ENCODE measurements around the gene BRME1.

BRME1 gene

DNA sequence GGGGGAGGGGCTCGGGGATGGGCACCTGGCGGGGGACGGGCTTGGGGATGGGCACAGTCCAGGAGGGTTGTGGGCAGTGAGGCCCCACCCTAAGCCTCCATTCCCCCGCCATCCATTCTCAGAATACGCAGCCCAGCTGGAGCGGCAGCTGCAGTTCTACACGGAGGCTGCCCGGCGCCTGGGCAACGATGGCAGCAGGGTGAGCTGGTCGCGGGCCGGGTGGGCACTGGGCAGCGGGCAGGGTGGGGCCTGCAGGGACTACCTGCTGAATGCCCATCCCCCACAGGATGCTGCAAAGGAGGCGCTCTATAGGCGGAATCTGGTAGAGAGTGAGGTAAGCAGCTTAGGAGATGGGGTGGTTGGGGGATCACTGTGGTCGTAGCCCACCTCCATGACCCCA lies 24.0 kb upstream of the BRME1 start:
- H3K4me1 ChIP-seq (ENCODE audit: control insufficient read depth, low read length): no peaks in the 10 kb centered on the region
- no peaks in the 10 kb centered on the region for H4K20me1 ChIP-seq (ENCODE audit: control insufficient read depth, insufficient read depth, low read depth, low read length)
- no peak overlapping the region for H3K4me2 ChIP-seq (ENCODE audit: low read length)
- H3K9me2 ChIP-seq (replicated peaks; ENCODE audit: control insufficient read depth, low read length): no peaks in the 10 kb centered on the region
- no peak for TF ChIP-seq EZH2phosphoT487 (IDR thresholded peaks at IDR 0.05; ENCODE audit: borderline replicate concordance, low read length)
- no peak for TF ChIP-seq CTCF (IDR thresholded peaks at IDR 0.05; ENCODE audit: low read depth, low read length, poor library complexity, severe bottlenecking)
- peaks cover 23% of the 10 kb centered on the region for H3K36me3 ChIP-seq (ENCODE audit: control insufficient read depth, low read length)
- H3F3A ChIP-seq (ENCODE audit: control insufficient read depth, insufficient read depth): no peaks in the 10 kb centered on the region
- H3K9me3 ChIP-seq (ENCODE audit: control insufficient read depth, insufficient read depth, low read length): no peaks in the 10 kb centered on the region
- no peak overlapping the region for H3K4me3 ChIP-seq (ENCODE audit: low read length)
- no peaks in the 10 kb centered on the region for H3K79me2 ChIP-seq (ENCODE audit: control insufficient read depth, low read length)
- H3K27me3 ChIP-seq (ENCODE audit: control insufficient read depth, low read length): no peaks in the 10 kb centered on the region
- H3K27ac ChIP-seq (ENCODE audit: low read depth, low read length): no peak overlapping the region

DNA sequence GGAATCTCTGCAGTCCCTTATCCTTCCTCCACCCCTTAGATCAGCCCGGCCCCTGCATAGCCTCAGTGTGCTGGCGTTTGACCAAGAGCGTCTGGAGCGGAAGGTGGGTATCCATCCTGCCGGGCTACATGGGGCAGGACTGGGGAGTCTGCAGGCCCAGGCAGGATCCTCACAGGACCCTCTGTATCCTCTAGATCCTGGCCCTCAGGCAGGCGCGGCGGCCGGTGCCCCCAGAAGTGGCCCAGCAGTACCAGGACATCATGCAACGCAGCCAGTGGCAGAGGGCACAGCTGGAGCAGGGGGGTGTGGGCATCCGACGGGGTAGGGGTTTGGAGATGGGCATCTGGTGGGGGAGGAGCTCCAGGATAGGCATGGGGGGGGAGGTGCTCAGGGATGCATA lies 23.4 kb upstream of the BRME1 start:
- Histone ChIP-seq H3K27me3 (ENCODE audit: control insufficient read depth, low read length) (no peaks in the 10 kb centered on the region), H4K20me1 (ENCODE audit: control insufficient read depth, insufficient read depth, low read depth, low read length) (no peaks in the 10 kb centered on the region), H3K27ac (ENCODE audit: low read depth, low read length) (no peak overlapping the region), H3F3A (ENCODE audit: control insufficient read depth, insufficient read depth) (no peaks in the 10 kb centered on the region), H3K4me2 (ENCODE audit: low read length) (no peak overlapping the region), H3K36me3 (ENCODE audit: control insufficient read depth, low read length) (peaks cover 28% of the 10 kb centered on the region), H3K4me1 (ENCODE audit: control insufficient read depth, low read length) (no peaks in the 10 kb centered on the region), H3K9me2 (replicated peaks; ENCODE audit: control insufficient read depth, low read length) (no peaks in the 10 kb centered on the region), H3K79me2 (ENCODE audit: control insufficient read depth, low read length) (no peaks in the 10 kb centered on the region), H3K4me3 (ENCODE audit: low read length) (no peak overlapping the region), H3K9me3 (ENCODE audit: control insufficient read depth, insufficient read depth, low read length) (no peaks in the 10 kb centered on the region)
- TF ChIP-seq CTCF (IDR thresholded peaks at IDR 0.05; ENCODE audit: low read depth, low read length, poor library complexity, severe bottlenecking): no peak
- TF ChIP-seq EZH2phosphoT487 (IDR thresholded peaks at IDR 0.05; ENCODE audit: borderline replicate concordance, low read length): no peak

- TF ChIP-seq EZH2phosphoT487 (IDR thresholded peaks at IDR 0.05; ENCODE audit: borderline replicate concordance, low read length): no peak
- Histone ChIP-seq H3K4me3 (ENCODE audit: low read length) (no peak overlapping the region), H4K20me1 (ENCODE audit: control insufficient read depth, insufficient read depth, low read depth, low read length) (no peaks in the 10 kb centered on the region), H3K36me3 (ENCODE audit: control insufficient read depth, low read length) (peaks cover 46% of the 10 kb centered on the region), H3K4me2 (ENCODE audit: low read length) (no peak overlapping the region), H3K79me2 (ENCODE audit: control insufficient read depth, low read length) (no peaks in the 10 kb centered on the region), H3F3A (ENCODE audit: control insufficient read depth, insufficient read depth) (no peaks in the 10 kb centered on the region), H3K27ac (ENCODE audit: low read depth, low read length) (no peak overlapping the region), H3K4me1 (ENCODE audit: control insufficient read depth, low read length) (no peaks in the 10 kb centered on the region), H3K9me2 (replicated peaks; ENCODE audit: control insufficient read depth, low read length) (no peaks in the 10 kb centered on the region), H3K9me3 (ENCODE audit: control insufficient read depth, insufficient read depth, low read length) (no peaks in the 10 kb centered on the region), H3K27me3 (ENCODE audit: control insufficient read depth, low read length) (no peaks in the 10 kb centered on the region)
Observed at GRCh38 chr19:13926715-13927114, 20.8 kb upstream of the BRME1 start.

DNA sequence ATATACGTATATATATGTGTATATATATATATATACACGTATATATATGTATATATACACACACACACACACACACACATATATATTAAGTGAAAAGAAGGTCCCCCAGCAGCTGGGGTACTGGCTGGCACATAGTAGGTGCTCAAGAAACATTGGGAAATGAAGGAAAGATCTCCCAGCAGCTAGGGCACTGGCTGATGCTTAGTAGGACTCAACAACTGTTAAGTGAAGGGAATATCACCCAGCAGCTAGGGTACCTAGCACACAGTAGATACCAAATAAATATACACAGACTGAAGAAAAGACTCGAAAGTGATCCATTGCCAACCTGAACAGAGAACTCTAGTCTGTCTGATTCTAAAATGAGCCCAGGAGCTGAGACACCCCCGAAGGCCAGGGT lies 20.1 kb upstream of the BRME1 start:
- no peaks in the 10 kb centered on the region for H3K79me2 ChIP-seq (ENCODE audit: control insufficient read depth, low read length)
- no peaks in the 10 kb centered on the region for H4K20me1 ChIP-seq (ENCODE audit: control insufficient read depth, insufficient read depth, low read depth, low read length)
- TF ChIP-seq EZH2phosphoT487 (IDR thresholded peaks at IDR 0.05; ENCODE audit: borderline replicate concordance, low read length) (no peak), CTCF (IDR thresholded peaks at IDR 0.05; ENCODE audit: low read depth, low read length, poor library complexity, severe bottlenecking) (no peak)
- H3K4me1 ChIP-seq (ENCODE audit: control insufficient read depth, low read length): peaks cover 4% of the 10 kb centered on the region
- no peak overlapping the region for H3K4me3 ChIP-seq (ENCODE audit: low read length)
- peaks cover 4% of the 10 kb centered on the region; the same call in 1 of the 2 replicates for H3K9me3 ChIP-seq (ENCODE audit: control insufficient read depth, insufficient read depth, low read length)
- no peak overlapping the region for H3K4me2 ChIP-seq (ENCODE audit: low read length)
- no peak overlapping the region for H3K27ac ChIP-seq (ENCODE audit: low read depth, low read length)
- H3K9me2 ChIP-seq (replicated peaks; ENCODE audit: control insufficient read depth, low read length): no peaks in the 10 kb centered on the region
- H3K36me3 ChIP-seq (ENCODE audit: control insufficient read depth, low read length): peaks cover 53% of the 10 kb centered on the region
- H3K27me3 ChIP-seq (ENCODE audit: control insufficient read depth, low read length): no peaks in the 10 kb centered on the region
- H3F3A ChIP-seq (ENCODE audit: control insufficient read depth, insufficient read depth): no peaks in the 10 kb centered on the region

Measured in DOHH2 (cell line).